Adrenal gland (tissue), 12 donors: Measurements from ENCODE around the gene UBL5. TPM values are rescaled to one million over a fixed set of nuclear protein-coding genes. Genes with fewer than 3 reads are reported as not detected.
A peak's percentile ranks its signal among the peaks of the same experiment; 100 is the strongest.

Experiments used
- DNase-seq, 7 donors: peaks; one replicate each; pipeline ENCODE4 v3.0.0-alpha.2; 2019 to 2020
- H3K27ac ChIP-seq, 5 donors: fragments of 200-600 bp; sonication (generic) in 4 of 5; 1 replicate in 3 of 5; 2 replicates in 2 of 5; pipeline versions ENCODE4 v1.5.1 to v1.8.0; 2016 to 2020; ENCODE audit warnings: mild to moderate bottlenecking in 1 of 5
- H3K27me3 ChIP-seq: fragments of 200-600 bp; 2 replicates; pipeline ENCODE4 v1.8.0; 2021
- H3K36me3 ChIP-seq, 2 donors: fragments of 200-600 bp; replicated peaks in 1 of 2; 1 replicate in 1 of 2; 2 replicates in 1 of 2; pipeline versions ENCODE4 v1.5.1 to v1.8.0; 2018 to 2022
- H3K4me1 ChIP-seq, 2 donors: fragments of 200-600 bp; replicated peaks in 1 of 2; 1 replicate in 1 of 2; 2 replicates in 1 of 2; pipeline versions ENCODE4 v1.5.1 to v1.8.0; 2018 to 2021
- H3K4me3 ChIP-seq, 4 donors: fragments of 200-600 bp; sonication (generic) in 3 of 4; one replicate each; pipeline ENCODE4 v1.5.1; 2016 to 2018
- H3K9me3 ChIP-seq, 3 donors: fragments of 200-600 bp; sonication (generic) in 1 of 3; replicated peaks in 1 of 3; 1 replicate in 2 of 3; 2 replicates in 1 of 3; pipeline versions ENCODE4 v1.5.1 to v1.8.0; 2016 to 2021
- POLR2A ChIP-seq, 2 donors: fragments of 450-650 bp; IDR thresholded peaks; one replicate each; pipeline ENCODE4 v1.6.1; 2017; ENCODE audit warnings: antibody characterized with exemption in 2 of 2, mild to moderate bottlenecking in 2 of 2, moderate library complexity in 1 of 2
- WGBS, 4 donors: extraction: QIAGEN DNeasy Blood & Tissue Kit in 2 of 4; methylation state at CpG; one replicate each; pipeline versions ENCODE4 v1.1.5 to v1.1.7; 2013 to 2017; 5-methylcytosine and 5-hydroxymethylcytosine counted together
- intact Hi-C, 2 donors: fragments of 100-400 bp; cut with DNase I; formaldehyde crosslinking; loops; one replicate each; pipeline versions ENCODE4 v1.14.1 to v1.15.0; 2022 to 2023
- polyA plus RNA-seq, 3 donors: library from polyadenylated mRNA; stranded (reverse); fragments of 200-250 nt in 2 of 3; fragments of 350-450 nt in 1 of 3; fragmentation: Illumina TruSeq in 1 of 3; extraction: RNeasy Lipid Tissue Mini Kit (QIAGEN cat#74804) in 1 of 3; gene quantifications; one replicate each; pipeline ENCODE4 v1.2.3, GENCODE V29; 2013 to 2014
- total RNA-seq, 9 donors: library from RNA; depleted of rRNA in 4 of 9; stranded (reverse); fragments of >200 nt in 4 of 9; fragments of 120-200 nt in 1 of 9; fragmentation: NEBNext Ultra II Directional in 1 of 9; extraction: Animal tissue kit (Norgen Biotek cat#: 25700) in 1 of 9; gene quantifications; one replicate each; pipeline versions ENCODE4 v1.1.0 to v1.2.4, GENCODE V29; 2013 to 2023
- TF ChIP-seq, protein P1 (sequence below), 6 experiments: fragments of 450-650 bp in 4 of 6; fragments of 200-600 bp in 2 of 6; sonication (generic) in 1 of 6; IDR thresholded peaks; 1 replicate in 5 of 6; 2 replicates in 1 of 6; pipeline versions ENCODE4 v1.5.1 to v1.8.0; 2016 to 2021; ENCODE audit warnings: antibody characterized with exemption in 6 of 6, mild to moderate bottlenecking in 2 of 6, moderate library complexity in 1 of 6
- donor health status: healthy with polysubstance abuse.
- donor health status: Bipolar disorder and iron deficiency.
- donor health status: DM: yes; HTN: yes; CAD: no.
- donor health status: DM: no; HTN: no; CAD: no.
- donor health status: DM: no; HTN: no; CAD: no.
- donor health status: DM: yes; HTN: yes; CAD: no.

The UBL5 gene
- total and polyA plus RNA-seq, 12 donors = 352 to 2,424 (median 513) TPM

DNA sequence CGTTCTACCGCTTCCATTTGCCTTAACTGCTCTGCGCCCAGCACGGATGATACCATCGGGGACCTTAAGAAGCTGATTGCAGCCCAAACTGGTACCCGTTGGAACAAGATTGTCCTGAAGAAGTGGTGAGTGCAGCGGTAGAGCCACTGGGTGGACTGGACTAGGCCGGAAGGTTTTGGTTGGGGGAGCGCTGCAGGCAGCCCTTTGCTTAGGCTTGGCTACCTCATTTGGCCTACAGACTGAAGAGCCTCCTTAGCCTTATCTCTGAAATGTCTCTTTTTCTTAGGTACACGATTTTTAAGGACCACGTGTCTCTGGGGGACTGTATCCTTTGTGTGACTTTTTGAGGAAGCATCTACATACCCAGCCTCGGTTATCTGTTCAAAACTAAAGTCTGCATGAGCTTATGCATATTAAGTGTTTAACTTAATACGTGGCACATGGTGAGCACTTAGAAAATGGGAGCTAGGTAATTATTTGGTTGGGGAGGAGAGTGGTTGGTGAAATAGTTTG is 889 bp downstream of the UBL5 start:
- 30 to 37% (median 35%) methylated on average over 7 to 13 of the region's 13 CpGs for WGBS, 4 donors
- intact Hi-C loops = no loop called here

DNA sequence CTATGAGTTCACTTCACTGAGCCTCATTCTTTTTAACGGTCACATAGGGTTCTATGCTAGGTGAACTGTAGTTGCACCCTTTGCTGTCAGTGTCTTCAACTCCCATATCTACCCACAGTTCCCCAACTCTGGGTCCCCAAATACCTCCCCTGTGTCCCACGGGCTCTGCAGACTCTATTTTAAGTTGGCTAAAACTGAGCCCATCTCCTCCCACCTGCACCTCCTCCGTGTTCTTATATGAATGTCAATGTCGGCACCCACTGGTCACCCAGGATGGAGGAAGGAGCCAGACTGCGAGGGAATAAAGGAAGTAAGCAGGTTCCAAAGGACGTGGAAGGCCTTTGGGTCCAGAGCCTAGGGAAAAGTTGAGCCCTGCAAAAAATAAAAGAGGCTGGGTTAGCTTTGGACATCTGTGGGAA is 6.6 kb downstream of the UBL5 start:
- Histone ChIP-seq H3K27ac (no peak overlapping the region), H3K36me3 (peaks cover 0 to 28% of the 10 kb centered on the region in 2 donors)
- TF ChIP-seq POLR2A (IDR thresholded peaks at IDR 0.05) = no peak
- TF ChIP-seq, protein P1, sequence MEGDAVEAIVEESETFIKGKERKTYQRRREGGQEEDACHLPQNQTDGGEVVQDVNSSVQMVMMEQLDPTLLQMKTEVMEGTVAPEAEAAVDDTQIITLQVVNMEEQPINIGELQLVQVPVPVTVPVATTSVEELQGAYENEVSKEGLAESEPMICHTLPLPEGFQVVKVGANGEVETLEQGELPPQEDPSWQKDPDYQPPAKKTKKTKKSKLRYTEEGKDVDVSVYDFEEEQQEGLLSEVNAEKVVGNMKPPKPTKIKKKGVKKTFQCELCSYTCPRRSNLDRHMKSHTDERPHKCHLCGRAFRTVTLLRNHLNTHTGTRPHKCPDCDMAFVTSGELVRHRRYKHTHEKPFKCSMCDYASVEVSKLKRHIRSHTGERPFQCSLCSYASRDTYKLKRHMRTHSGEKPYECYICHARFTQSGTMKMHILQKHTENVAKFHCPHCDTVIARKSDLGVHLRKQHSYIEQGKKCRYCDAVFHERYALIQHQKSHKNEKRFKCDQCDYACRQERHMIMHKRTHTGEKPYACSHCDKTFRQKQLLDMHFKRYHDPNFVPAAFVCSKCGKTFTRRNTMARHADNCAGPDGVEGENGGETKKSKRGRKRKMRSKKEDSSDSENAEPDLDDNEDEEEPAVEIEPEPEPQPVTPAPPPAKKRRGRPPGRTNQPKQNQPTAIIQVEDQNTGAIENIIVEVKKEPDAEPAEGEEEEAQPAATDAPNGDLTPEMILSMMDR (IDR thresholded peaks at IDR 0.05) = no peak

More for the DNA sequence above, 889 bp downstream of the UBL5 start:
- peak overlapping the region in 1 of 5 donors; percentile 86 for H3K27ac ChIP-seq
- peaks cover 0 to 15% of the 10 kb centered on the region in 2 donors for H3K36me3 ChIP-seq
- peak overlapping the region in 3 of 4 donors; percentile 78 to 96 (median 84) for H3K4me3 ChIP-seq
- H3K4me1 ChIP-seq = peaks cover 7 to 22% of the 10 kb centered on the region in 2 donors
- H3K27me3 ChIP-seq = no peaks in the 10 kb centered on the region
- no peaks in the 10 kb centered on the region for H3K9me3 ChIP-seq
- TF ChIP-seq, protein P1 (IDR thresholded peaks at IDR 0.05) = no peak
- no peak for TF ChIP-seq POLR2A (IDR thresholded peaks at IDR 0.05)
- DNase-seq = no peak

DNA sequence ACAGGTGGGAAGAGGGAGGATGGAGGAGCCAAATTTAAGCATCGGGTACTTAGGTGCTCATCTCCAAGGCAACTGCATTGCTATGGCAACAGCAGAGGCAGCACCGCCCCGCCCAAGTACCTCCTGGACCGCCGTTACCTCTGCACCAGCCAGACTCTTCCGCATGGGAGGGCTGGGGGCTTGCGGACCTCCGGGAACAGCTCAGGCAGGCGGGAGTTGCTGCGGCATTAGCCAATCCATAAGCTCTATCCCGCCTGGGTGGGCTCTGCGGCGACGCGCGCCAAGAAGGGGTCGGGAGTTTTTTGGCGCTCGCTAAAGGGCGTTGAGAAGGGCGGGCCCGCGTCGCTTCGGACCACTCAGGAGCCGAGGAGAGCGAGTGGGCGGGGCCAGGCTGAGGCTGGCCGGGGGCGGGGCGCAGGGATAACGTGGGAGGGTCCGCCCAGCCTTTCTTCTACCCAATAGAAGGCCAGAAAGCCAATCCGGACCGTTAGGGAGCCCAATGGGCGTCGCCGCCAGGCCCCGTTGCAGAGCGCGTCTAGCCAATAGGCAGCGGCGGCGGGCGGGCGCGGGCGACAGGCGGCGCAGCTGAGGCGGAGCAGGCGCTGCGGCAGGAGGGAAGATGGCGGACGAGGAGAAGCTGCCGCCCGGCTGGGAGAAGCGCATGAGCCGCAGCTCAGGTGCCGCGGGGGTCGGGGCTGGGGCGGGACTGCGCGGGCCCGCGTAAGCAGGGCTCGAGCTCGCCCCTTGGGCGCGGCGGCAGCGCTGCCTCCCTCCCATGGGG is 7.2 kb downstream of the UBL5 start, which contains the start of gene PIN1:
TSS of gene PIN1 (plus strand) at position 593 of the 781 bp plus-strand sequence. CDS start at position 620, 27 bp downstream.
- TF ChIP-seq, protein P1 (IDR thresholded peaks at IDR 0.05) = peak; percentile 15 to 61 (median 44)
- peak in 1 of 2 donors; percentile 4 for TF ChIP-seq POLR2A (IDR thresholded peaks at IDR 0.05)
- 0 to 1% (median 0%) methylated on average over 2 to 73 of the region's 73 CpGs for whole genome bisulfite sequencing, 4 donors
- intact Hi-C loops = no loop called here
- Histone ChIP-seq H3K4me3 (peak within 1 kb of the TSS; percentile 58 to 96 (median 68)), H3K4me1 (peaks cover 6 to 16% of the 10 kb centered on the region in 2 donors), H3K9me3 (no peaks in the 10 kb centered on the region), H3K27me3 (no peaks in the 10 kb centered on the region), H3K36me3 (peaks cover 0 to 27% of the 10 kb centered on the region in 2 donors), H3K27ac (peak within 1 kb of the TSS in 2 of 5 donors; percentile 39 to 71)
- peak; percentile 98 to 100 (median 99) for DNase-seq

More for the DNA sequence above, 6.6 kb downstream of the UBL5 start:
- H3K27me3 ChIP-seq = no peaks in the 10 kb centered on the region
- peak overlapping the region in 1 of 4 donors; percentile 73 for H3K4me3 ChIP-seq
- peaks cover 6 to 16% of the 10 kb centered on the region in 2 donors for H3K4me1 ChIP-seq
- 59 to 66% (median 65%) methylated on average over 6 of the region's 6 CpGs for WGBS, 4 donors
- DNase-seq = no peak
- intact Hi-C loops = no loop called here
- H3K9me3 ChIP-seq = no peaks in the 10 kb centered on the region

DNA sequence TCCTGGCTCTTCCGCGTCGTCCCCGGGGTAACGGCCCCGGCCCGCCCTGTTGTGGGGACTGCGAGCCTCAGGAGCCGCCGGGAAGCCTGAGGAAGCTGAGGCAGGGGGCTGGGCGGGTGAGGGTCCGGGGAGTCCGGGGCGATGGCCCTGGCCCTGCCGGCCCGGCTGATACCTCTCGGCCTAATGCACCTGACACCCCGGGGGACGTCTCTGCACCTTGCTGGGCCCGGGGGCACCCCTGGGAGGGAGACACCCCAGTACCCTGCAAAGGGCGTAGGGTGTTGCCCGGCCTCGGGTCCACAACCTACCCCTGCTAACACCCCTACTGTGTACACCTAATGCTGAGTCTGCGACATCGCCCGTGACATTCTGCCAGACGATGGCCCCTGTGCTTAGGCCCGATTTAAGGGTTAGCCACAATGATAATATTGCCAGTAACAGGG is 7.8 kb downstream of the UBL5 start:
- no peak for DNase-seq
- TF ChIP-seq POLR2A (IDR thresholded peaks at IDR 0.05) = no peak
- TF ChIP-seq, protein P1 (IDR thresholded peaks at IDR 0.05) = no peak
- Histone ChIP-seq H3K36me3 (peaks cover 0 to 27% of the 10 kb centered on the region in 2 donors), H3K27me3 (no peaks in the 10 kb centered on the region), H3K27ac (peak overlapping the region in 2 of 5 donors; percentile 39 to 71), H3K9me3 (no peaks in the 10 kb centered on the region), H3K4me3 (peak overlapping the region; percentile 30 to 73 (median 60)), H3K4me1 (peaks cover 6 to 16% of the 10 kb centered on the region in 2 donors)
- WGBS, 4 donors = 2 to 5% (median 3%) methylated on average over 4 to 28 of the region's 28 CpGs
- intact Hi-C loops = no loop called here
